Stimulated activated CD8-positive, alpha-beta memory T cell treated with anti-CD3 and anti-CD28 coated beads, Interleukin-7, amount 100 ng/mL, for 24 hours (primary cell): ENCODE results near the gene SSC4D.

ENCODE experiments used
- DNase-seq: peaks from one replicate; pipeline ENCODE4 v3.0.0-alpha.2; 2020; ENCODE audit warnings: low read depth

The SSC4D gene

GRCh38 chr7:76354516-76354915 is 55.0 kb downstream of the SSC4D start:
- DNase-seq = no peak

- DNase-seq = no peak
Observed at GRCh38 chr7:76353744-76354143, 55.8 kb downstream of the SSC4D start.

DNA sequence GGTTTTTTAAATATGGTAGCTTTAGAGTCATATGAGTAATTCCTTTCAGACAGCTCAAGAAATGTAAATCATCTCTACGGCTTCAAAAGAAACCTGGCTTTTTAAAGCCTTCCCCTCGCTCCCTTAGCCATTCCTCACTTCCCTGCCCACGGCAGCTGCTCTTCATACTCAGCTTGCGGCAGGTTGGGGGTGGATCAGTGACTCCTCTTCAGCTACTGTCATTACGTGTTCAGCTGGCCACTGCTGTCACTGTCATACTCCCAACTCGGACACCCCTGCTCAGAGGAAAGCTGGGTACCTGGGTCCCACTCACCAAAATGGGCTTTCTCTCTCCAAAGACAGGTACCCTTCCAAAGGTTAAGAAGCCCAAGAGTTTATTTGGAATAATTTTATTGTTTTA is 57.3 kb downstream of the SSC4D start:
- DNase-seq = no peak

GRCh38 chr7:76351372-76351771 is 58.1 kb downstream of the SSC4D start:
- no peak for DNase-seq

DNA sequence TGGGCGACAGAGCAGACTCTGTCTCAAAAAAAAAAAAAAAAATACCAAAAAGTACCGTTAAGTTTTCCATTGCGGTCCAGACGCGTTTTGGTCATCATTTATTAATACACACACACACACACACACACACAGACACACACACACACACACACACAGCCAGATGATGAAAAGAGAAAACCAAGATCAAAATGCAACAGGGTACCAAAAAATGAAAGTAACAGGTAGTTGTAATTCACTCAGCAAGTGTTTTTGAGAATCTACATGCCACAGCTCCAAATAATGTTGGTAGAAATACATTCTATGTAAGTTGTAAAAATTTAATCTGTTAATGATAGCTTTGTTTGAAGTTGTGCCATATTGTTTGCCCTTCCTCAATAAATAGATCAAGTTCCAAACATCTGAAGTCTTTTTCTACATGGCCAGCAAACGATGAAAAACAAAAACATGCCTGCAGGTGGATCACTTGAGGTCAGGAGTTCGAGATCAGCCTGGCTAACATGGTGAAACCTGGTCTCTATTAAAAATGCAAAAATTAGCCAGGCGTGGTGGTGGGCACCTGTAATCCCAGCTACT is 60.1 kb downstream of the SSC4D start:
- DNase-seq = no peak

- DNase-seq = no peak
Observed at GRCh38 chr7:76347710-76348109, 61.8 kb downstream of the SSC4D start.

DNA sequence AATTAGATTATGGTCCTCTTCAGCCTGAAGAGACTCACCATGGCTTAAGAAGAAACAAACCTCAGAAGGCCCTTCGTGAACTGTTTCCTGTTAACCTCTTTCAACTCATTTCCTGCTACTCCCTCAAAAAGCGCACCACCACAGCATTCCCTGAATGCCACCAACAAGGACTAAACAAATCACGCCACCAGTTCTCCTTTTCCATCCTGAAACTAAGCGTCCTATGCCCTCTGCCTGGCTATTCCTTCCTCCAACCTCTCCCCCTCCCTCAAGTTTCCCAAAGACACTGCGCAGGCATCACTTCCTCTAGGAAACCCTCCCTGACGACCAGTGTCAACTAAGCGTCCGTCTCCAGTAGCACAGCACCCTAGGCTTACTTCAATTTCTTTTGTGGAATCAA is 62.7 kb downstream of the SSC4D start:
- no peak for DNase-seq

- DNase-seq = no peak
Observed at GRCh38 chr7:76346097-76346496, 63.4 kb downstream of the SSC4D start.

- DNase-seq = no peak
Observed at GRCh38 chr7:76343931-76344321, 65.6 kb downstream of the SSC4D start.

GRCh38 chr7:76343294-76343930 is 66.1 kb downstream of the SSC4D start:
- no peak for DNase-seq

DNA sequence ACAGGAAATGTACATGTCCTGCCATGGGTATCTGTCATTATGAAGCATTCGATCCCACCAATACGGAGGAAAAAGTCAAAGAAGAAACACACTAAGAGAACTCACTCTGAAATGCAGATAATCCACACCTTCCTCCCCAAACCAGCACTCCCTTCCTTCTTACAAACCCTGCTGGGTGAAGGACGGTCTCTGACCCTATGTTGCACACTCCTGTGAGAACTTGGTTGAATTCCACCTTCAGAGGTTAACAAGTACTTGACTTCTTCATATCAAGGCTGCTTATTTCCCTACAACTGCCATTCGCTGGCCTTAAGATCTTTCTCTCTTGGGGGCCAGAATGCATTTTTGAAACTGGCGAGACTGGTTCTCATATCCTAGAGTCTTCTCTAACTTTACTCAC is 67.3 kb downstream of the SSC4D start:
- no peak for DNase-seq

- DNase-seq = no peak
Observed at GRCh38 chr7:76340617-76341131, 68.8 kb downstream of the SSC4D start.
